NOMO-1 treated with DMSO at 0.1 percent for 48 hours (cell line): ENCODE results near the gene OR8H1.

Experiments used
- DNase-seq: peaks from one replicate; lab custom pipeline; 2025; ENCODE audit not compliant: unreplicated experiment; lab: John Stamatoyannopoulos, UW

Gene OR8H1

GRCh38 chr11:56292154-56292553, at the start of gene OR8H1:
TSS of gene OR8H1 (minus strand) at chr11:56292254. CDS start at chr11:56291062, 1,192 bp downstream.
- no peak for DNase-seq

- no peak for DNase-seq
These were observed 48.2 kb upstream of the OR8H1 start for GRCh38 chr11:56340289-56340688.

GRCh38 chr11:56333156-56333555, 41.1 kb upstream of the OR8H1 start:
- no peak for DNase-seq

- no peak for DNase-seq
These were observed 39.9 kb upstream of the OR8H1 start for GRCh38 chr11:56331861-56332491.

GRCh38 chr11:56314844-56315243, 22.8 kb upstream of the OR8H1 start, which contains the start of gene OR8K3:
TSS of gene OR8K3 (plus strand) at chr11:56315144. CDS start at chr11:56318307, 3,163 bp downstream.
- DNase-seq, result no peak

- no peak for DNase-seq
These were observed 15.8 kb upstream of the OR8H1 start for GRCh38 chr11:56307836-56308235.

GRCh38 chr11:56296898-56297297, 4.8 kb upstream of the OR8H1 start:
- DNase-seq, result no peak

GRCh38 chr11:56273854-56274253, 18.2 kb downstream of the OR8H1 start, which contains the start of gene OR5T1:
TSS of gene OR5T1 (plus strand) at chr11:56274154. CDS start at chr11:56275639, 1,485 bp downstream.
- DNase-seq, result no peak

- no peak for DNase-seq
These were observed 21.0 kb downstream of the OR8H1 start for GRCh38 chr11:56271092-56271491.

- no peak for DNase-seq
These were observed 40.1 kb downstream of the OR8H1 start, which contains the start of gene OR5T3 for GRCh38 chr11:56251954-56252353. TSS of gene OR5T3 (plus strand) at chr11:56252254. CDS start at chr11:56252254, 0 bp downstream.
